ENCODE results near the gene ENTPD1. TPM values are rescaled to one million over a fixed set of nuclear protein-coding genes. Genes with fewer than 3 reads are reported as not detected.

Gene ENTPD1
- polyA plus RNA-seq, 2 of the 4 experiments (the other 2 are of a cell fraction), result 0.08 to 0.14 TPM

- POLR2A ChIA-PET, result no interaction called here
These were observed 36.3 kb downstream of the ENTPD1 start for GRCh38 chr10:95792211-95792780.

GRCh38 chr10:95792874-95793285, 36.9 kb downstream of the ENTPD1 start:
- TF ChIP-seq NR3C1 (IDR thresholded peaks at IDR 0.05) (no peak), ZNF302 (CRISPR knock-in tag; IDR thresholded peaks at IDR 0.05) (no peak), JUN (IDR thresholded peaks at IDR 0.05) (no peak), ZSCAN20 (CRISPR knock-in tag; IDR thresholded peaks at IDR 0.05) (no peak), NFE2L2 (conservative IDR thresholded peaks at IDR 0.05; ENCODE audit: low read length) (no peak), BCL3 (IDR thresholded peaks at IDR 0.05) (no peak)
- no peak overlapping the region for H3K4me2 ChIP-seq
- no peaks in the 10 kb centered on the region for H3K9me3 ChIP-seq
- no peak for FAIRE-seq
- H3K4me3 ChIP-seq, result no peak overlapping the region
- CTCF ChIA-PET, result no interaction called here
- DNase-seq (ENCODE audit: low read depth in 1 of 2, low spot score in 1 of 2), result no peak
- WGBS (ENCODE audit: missing lambda C conversion rate), result 66% methylated on average over 4 of the region's 4 CpGs
- no peak for ATAC-seq
- H3K4me1 ChIP-seq, result peaks cover 8% of the 10 kb centered on the region; the same call in 1 of the 3 replicates
- POLR2A ChIA-PET, result no interaction called here
- no peak overlapping the region for H3K27ac ChIP-seq

More at GRCh38 chr10:95792211-95792780, 36.3 kb downstream of the ENTPD1 start:
- 57% methylated on average over 2 of the region's 2 CpGs for WGBS (ENCODE audit: missing lambda C conversion rate)
- no peak for DNase-seq (ENCODE audit: low read depth in 1 of 2, low spot score in 1 of 2)
- Histone ChIP-seq H3K9me3 (no peaks in the 10 kb centered on the region), H3K4me1 (peaks cover 8% of the 10 kb centered on the region; the same call in 1 of the 3 replicates), H3K4me2 (no peak overlapping the region), H3K4me3 (no peak overlapping the region), H3K27ac (no peak overlapping the region)
- TF ChIP-seq CBX2 (IDR thresholded peaks at IDR 0.05; ENCODE audit: borderline replicate concordance, low read depth) (no peak), KDM5A (IDR thresholded peaks at IDR 0.05) (no peak), RCOR1 (IDR thresholded peaks at IDR 0.05; ENCODE audit: low read depth, low read length) (no peak), JUNB (IDR thresholded peaks at IDR 0.05) (no peak), NFE2L2 (conservative IDR thresholded peaks at IDR 0.05; ENCODE audit: low read length) (no peak), ZC3H11A (IDR thresholded peaks at IDR 0.05) (no peak)
- FAIRE-seq, result no peak
- no peak for ATAC-seq
- CTCF ChIA-PET, result no interaction called here

- Histone ChIP-seq H3K4me3 (no peak overlapping the region), H3K4me1 (peaks cover 8% of the 10 kb centered on the region; the same call in 1 of the 3 replicates), H3K9me3 (no peaks in the 10 kb centered on the region), H3K4me2 (no peak overlapping the region), H3K27ac (no peak overlapping the region)
- no peak for FAIRE-seq
- 56% methylated on average over 2 of the region's 2 CpGs for WGBS (ENCODE audit: missing lambda C conversion rate)
- ChIA-PET CTCF (no interaction called here), POLR2A (no interaction called here)
- TF ChIP-seq CEBPB (IDR thresholded peaks at IDR 0.05), result no peak
- no peak for TF ChIP-seq ZC3H11A (IDR thresholded peaks at IDR 0.05)
- no peak for TF ChIP-seq FOSB (CRISPR knock-in tag; IDR thresholded peaks at IDR 0.05)
- TF ChIP-seq TP53 (CRISPR knock-in tag; IDR thresholded peaks at IDR 0.05), result no peak
- no peak for TF ChIP-seq CHD4 (IDR thresholded peaks at IDR 0.05; ENCODE audit: borderline replicate concordance)
- TF ChIP-seq GATA3 (IDR thresholded peaks at IDR 0.05; ENCODE audit: borderline replicate concordance), result no peak
- no peak for TF ChIP-seq USF2 (IDR thresholded peaks at IDR 0.05)
- TF ChIP-seq POLR2A (IDR thresholded peaks at IDR 0.05; ENCODE audit: low read length), result no peak
- TF ChIP-seq MAFK (IDR thresholded peaks at IDR 0.05; ENCODE audit: partially characterized antibody), result no peak
- TF ChIP-seq HOXA7 (CRISPR knock-in tag; IDR thresholded peaks at IDR 0.05), result no peak
- TF ChIP-seq RARB (CRISPR knock-in tag; IDR thresholded peaks at IDR 0.05), result no peak
- no peak for TF ChIP-seq CBX8 (IDR thresholded peaks at IDR 0.05)
- no peak for TF ChIP-seq HOXB13 (CRISPR knock-in tag; IDR thresholded peaks at IDR 0.05; ENCODE audit: low read depth)
- TF ChIP-seq MAX (IDR thresholded peaks at IDR 0.05), result no peak
- TF ChIP-seq ZSCAN20 (CRISPR knock-in tag; IDR thresholded peaks at IDR 0.05), result no peak
- ATAC-seq, result no peak
- DNase-seq (ENCODE audit: low read depth in 1 of 2, low spot score in 1 of 2), result no peak
These were observed 37.6 kb downstream of the ENTPD1 start for GRCh38 chr10:95793401-95794045.
